Suprapubic skin (tissue), 4 donors: ENCODE data around the gene PAPSS2. TPM values are rescaled to one million over a fixed set of nuclear protein-coding genes. Genes with fewer than 3 reads are reported as not detected.

ENCODE experiments used
- DNase-seq, 2 donors: peaks; one replicate each; pipeline ENCODE4 v3.0.0-alpha.2; 2019; ENCODE audit warnings: low spot score in 2 of 2
- H3K27ac ChIP-seq: fragments of 200-600 bp; sonication (generic); one replicate; pipeline ENCODE4 v1.5.1; 2019
- H3K27me3 ChIP-seq: fragments of 200-600 bp; sonication (generic); one replicate; pipeline ENCODE4 v1.5.1; 2019
- H3K36me3 ChIP-seq: fragments of 200-600 bp; sonication (generic); one replicate; pipeline ENCODE4 v1.5.1; 2019
- H3K4me1 ChIP-seq: fragments of 200-600 bp; sonication (generic); one replicate; pipeline ENCODE4 v1.5.1; 2019
- H3K4me3 ChIP-seq: fragments of 200-600 bp; sonication (generic); one replicate; pipeline ENCODE4 v1.5.1; 2019; ENCODE audit warnings: mild to moderate bottlenecking
- H3K9me3 ChIP-seq: fragments of 200-600 bp; sonication (generic); one replicate; pipeline ENCODE4 v1.5.1; 2019
- EP300 ChIP-seq: sonication (generic); formaldehyde crosslinking; IDR thresholded peaks from one replicate; pipeline ENCODE4 v1.6.1; 2017; ENCODE audit warnings: antibody characterized with exemption
- POLR2A ChIP-seq, 2 donors: fragments of 450-650 bp; IDR thresholded peaks; one replicate each; pipeline ENCODE4 v1.6.1; 2017; ENCODE audit warnings: antibody characterized with exemption in 2 of 2, mild to moderate bottlenecking in 2 of 2, moderate library complexity in 2 of 2
- POLR2AphosphoS5 ChIP-seq, 3 donors: sonication (generic); formaldehyde crosslinking; IDR thresholded peaks; one replicate each; pipeline ENCODE4 v1.6.1; 2017; ENCODE audit warnings: antibody characterized with exemption in 3 of 3
- WGBS: methylation state at CpG from one replicate; pipeline ENCODE4 v1.1.5; 2018; 5-methylcytosine and 5-hydroxymethylcytosine counted together
- total RNA-seq, 4 donors: library from RNA; depleted of rRNA; stranded (reverse); fragments of >200 nt; gene quantifications; one replicate each; pipeline ENCODE4 v1.1.0, GENCODE V29; 2016
- TF ChIP-seq, protein P1 (sequence below), 2 donors: fragments of 200-600 bp in 1 of 2; fragments of 450-650 bp in 1 of 2; sonication (generic) in 1 of 2; IDR thresholded peaks; one replicate each; pipeline ENCODE4 v1.5.1; 2016 to 2019; ENCODE audit warnings: antibody characterized with exemption in 2 of 2, mild to moderate bottlenecking in 1 of 2, moderate library complexity in 1 of 2

Gene PAPSS2
- total RNA-seq, 4 donors from 2014 or later: 2.4 to 5.6 (median 3.4) TPM

DNA sequence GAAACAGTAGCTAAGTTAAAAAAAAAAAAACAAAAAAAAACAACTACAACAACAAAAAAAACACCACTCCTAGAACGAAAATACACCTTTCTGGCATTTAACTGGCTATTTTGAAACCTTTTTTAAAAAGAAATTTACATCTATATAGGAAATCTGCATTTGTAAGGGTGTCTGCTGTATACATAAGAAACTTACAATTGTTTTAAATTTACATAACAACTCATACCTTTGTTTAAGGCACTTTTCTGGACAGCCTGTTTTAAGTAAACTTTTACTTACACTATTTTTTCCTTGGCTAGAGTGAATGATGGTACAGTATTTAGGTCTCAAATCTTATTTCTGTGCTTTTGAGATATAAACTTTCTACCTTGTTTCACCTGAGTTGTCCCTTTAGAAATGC, 34.0 kb upstream of the PAPSS2 start:
- Histone ChIP-seq H3K36me3 (no peaks in the 10 kb centered on the region), H3K4me3 (no peak overlapping the region), H3K4me1 (peaks cover 4% of the 10 kb centered on the region), H3K9me3 (no peaks in the 10 kb centered on the region), H3K27me3 (no peaks in the 10 kb centered on the region), H3K27ac (no peak overlapping the region)
- no peak for DNase-seq
- 77% methylated on average over 1 of the region's 1 CpG for WGBS
- TF ChIP-seq EP300 (no peak), POLR2A (IDR thresholded peaks at IDR 0.05) (no peak), POLR2AphosphoS5 (IDR thresholded peaks at IDR 0.05) (no peak)
- TF ChIP-seq, protein P1, sequence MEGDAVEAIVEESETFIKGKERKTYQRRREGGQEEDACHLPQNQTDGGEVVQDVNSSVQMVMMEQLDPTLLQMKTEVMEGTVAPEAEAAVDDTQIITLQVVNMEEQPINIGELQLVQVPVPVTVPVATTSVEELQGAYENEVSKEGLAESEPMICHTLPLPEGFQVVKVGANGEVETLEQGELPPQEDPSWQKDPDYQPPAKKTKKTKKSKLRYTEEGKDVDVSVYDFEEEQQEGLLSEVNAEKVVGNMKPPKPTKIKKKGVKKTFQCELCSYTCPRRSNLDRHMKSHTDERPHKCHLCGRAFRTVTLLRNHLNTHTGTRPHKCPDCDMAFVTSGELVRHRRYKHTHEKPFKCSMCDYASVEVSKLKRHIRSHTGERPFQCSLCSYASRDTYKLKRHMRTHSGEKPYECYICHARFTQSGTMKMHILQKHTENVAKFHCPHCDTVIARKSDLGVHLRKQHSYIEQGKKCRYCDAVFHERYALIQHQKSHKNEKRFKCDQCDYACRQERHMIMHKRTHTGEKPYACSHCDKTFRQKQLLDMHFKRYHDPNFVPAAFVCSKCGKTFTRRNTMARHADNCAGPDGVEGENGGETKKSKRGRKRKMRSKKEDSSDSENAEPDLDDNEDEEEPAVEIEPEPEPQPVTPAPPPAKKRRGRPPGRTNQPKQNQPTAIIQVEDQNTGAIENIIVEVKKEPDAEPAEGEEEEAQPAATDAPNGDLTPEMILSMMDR (IDR thresholded peaks at IDR 0.05): no peak

DNA sequence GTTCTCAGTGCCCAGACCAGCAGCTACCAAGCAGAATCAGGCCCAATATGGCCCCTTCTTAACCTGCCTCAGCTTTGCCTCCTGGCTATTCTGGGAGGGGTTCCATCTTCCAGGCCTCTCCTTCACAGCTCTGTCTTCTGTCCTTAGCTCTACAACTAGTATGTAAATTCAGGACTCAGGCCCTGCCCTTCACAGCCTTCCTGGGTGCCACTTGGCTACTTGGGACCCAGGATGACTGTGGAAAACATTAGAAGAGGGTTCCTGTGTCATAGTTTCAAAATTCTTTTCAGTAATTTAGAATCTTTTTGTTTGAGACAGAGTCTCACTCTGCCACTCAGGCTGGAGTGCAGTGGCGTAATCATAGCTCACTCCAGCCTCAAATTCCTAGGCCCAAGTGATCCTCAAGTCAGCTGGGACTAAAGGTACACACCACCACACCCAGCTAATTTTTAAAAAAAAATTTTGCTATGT, 33.2 kb upstream of the PAPSS2 start:
- Histone ChIP-seq H3K9me3 (no peaks in the 10 kb centered on the region), H3K4me3 (no peak overlapping the region), H3K27ac (no peak overlapping the region), H3K27me3 (no peaks in the 10 kb centered on the region), H3K36me3 (no peaks in the 10 kb centered on the region), H3K4me1 (peaks cover 4% of the 10 kb centered on the region)
- 100% methylated on average over 1 of the region's 1 CpG for WGBS
- TF ChIP-seq POLR2A (IDR thresholded peaks at IDR 0.05) (no peak), EP300 (no peak), POLR2AphosphoS5 (IDR thresholded peaks at IDR 0.05) (no peak)
- TF ChIP-seq, protein P1 (IDR thresholded peaks at IDR 0.05): no peak
- DNase-seq: no peak

DNA sequence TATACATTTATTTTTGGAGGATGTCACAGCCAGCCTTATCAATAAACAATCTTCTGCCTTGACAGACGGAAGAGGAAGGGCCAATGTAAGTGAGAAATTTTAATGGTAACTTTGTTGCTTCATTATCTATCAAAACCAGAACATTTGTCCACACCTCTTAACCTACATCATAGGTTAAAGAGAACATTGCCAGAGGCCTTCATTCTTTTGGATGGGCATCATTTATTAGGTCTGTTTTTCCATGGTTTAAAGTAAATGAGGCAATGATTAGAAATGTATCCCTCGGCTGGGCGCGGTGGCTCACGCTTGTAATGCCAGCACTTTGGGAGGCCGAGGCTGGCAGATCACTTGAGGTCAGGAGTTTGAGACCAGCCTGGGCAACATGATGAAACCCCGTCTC, 29.5 kb upstream of the PAPSS2 start:
- H3K27ac ChIP-seq: no peak overlapping the region
- no peaks in the 10 kb centered on the region for H3K9me3 ChIP-seq
- H3K27me3 ChIP-seq: no peaks in the 10 kb centered on the region
- no peak for DNase-seq
- no peak overlapping the region for H3K4me3 ChIP-seq
- H3K4me1 ChIP-seq: no peaks in the 10 kb centered on the region
- no peaks in the 10 kb centered on the region for H3K36me3 ChIP-seq
- WGBS: 93% methylated on average over 7 of the region's 7 CpGs
- no peak for TF ChIP-seq POLR2A (IDR thresholded peaks at IDR 0.05)
- no peak for TF ChIP-seq EP300
- TF ChIP-seq, protein P1 (IDR thresholded peaks at IDR 0.05): no peak
- TF ChIP-seq POLR2AphosphoS5 (IDR thresholded peaks at IDR 0.05): no peak

DNA sequence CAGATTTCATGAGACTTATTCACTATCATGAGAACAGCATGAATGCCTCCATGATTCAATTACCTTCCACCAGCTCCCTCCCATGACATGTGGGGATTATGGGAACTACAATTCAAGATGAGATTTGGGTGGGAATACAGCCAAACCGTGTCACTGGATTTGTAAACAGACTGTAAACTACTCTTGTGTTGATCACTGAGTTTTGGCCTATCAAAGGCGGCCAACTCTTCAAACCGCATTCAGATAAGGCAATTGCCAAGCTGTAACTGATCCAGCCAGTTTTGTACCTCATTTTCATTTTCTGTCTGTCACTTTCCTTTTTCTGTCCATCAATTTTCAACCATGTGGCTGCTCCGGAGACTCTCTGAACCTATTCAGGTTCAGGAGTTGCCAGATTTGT, 27.2 kb upstream of the PAPSS2 start:
- Histone ChIP-seq H3K36me3 (no peaks in the 10 kb centered on the region), H3K4me3 (no peak overlapping the region), H3K4me1 (no peaks in the 10 kb centered on the region), H3K27ac (no peak overlapping the region), H3K27me3 (no peaks in the 10 kb centered on the region), H3K9me3 (no peaks in the 10 kb centered on the region)
- DNase-seq: no peak
- TF ChIP-seq POLR2A (IDR thresholded peaks at IDR 0.05) (no peak), EP300 (no peak), POLR2AphosphoS5 (IDR thresholded peaks at IDR 0.05) (no peak)
- TF ChIP-seq, protein P1 (IDR thresholded peaks at IDR 0.05): no peak
- 94% methylated on average over 4 of the region's 4 CpGs for WGBS

DNA sequence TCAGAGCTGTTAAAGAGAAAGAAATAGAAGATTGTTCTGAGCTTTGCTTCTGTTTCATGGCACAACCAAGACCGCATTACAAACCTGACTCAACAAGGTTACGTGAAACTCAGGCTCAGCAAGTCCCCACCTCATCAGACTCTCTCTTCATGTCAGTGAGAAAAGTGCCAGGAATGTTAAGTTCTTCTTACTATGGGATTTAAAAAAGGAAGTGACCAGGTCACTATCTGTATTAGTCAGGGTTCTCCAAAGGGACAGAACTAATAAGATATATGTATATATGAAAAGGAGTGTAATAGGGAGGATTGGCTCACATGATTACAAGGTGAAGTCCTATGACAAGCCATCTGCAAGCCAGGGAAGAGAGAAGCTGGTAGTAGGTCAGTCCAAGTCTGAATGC, 25.4 kb upstream of the PAPSS2 start:
- no peaks in the 10 kb centered on the region for H3K36me3 ChIP-seq
- H3K4me3 ChIP-seq: no peak overlapping the region
- no peaks in the 10 kb centered on the region for H3K4me1 ChIP-seq
- 98% methylated on average over 2 of the region's 2 CpGs for WGBS
- H3K27me3 ChIP-seq: no peaks in the 10 kb centered on the region
- no peaks in the 10 kb centered on the region for H3K9me3 ChIP-seq
- TF ChIP-seq, protein P1 (IDR thresholded peaks at IDR 0.05): no peak
- no peak for TF ChIP-seq POLR2A (IDR thresholded peaks at IDR 0.05)
- TF ChIP-seq POLR2AphosphoS5 (IDR thresholded peaks at IDR 0.05): no peak
- no peak for TF ChIP-seq EP300
- no peak for DNase-seq
- H3K27ac ChIP-seq: no peak overlapping the region
